ENCODE measurements around the gene PTPN6.

Gene PTPN6

DNA sequence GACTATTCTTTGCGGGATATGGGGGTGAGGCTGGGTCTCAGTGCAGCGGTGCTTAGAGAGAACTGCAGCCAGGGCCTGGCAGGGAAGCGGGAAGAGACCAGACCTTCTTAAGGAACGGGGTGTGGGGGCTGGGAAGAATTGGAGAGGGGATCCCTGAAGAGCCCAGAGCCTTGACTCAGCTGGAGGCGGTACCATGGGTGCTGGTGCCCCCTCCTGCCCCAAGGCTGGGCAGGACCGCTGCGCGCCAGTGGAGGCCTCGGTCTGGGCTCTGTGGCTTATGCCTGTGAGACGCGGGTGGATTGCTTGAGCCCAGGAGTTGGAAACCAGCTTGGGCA lies 8.9 kb upstream of the PTPN6 start:
- DNase-seq: peak; percentile 32

DNA sequence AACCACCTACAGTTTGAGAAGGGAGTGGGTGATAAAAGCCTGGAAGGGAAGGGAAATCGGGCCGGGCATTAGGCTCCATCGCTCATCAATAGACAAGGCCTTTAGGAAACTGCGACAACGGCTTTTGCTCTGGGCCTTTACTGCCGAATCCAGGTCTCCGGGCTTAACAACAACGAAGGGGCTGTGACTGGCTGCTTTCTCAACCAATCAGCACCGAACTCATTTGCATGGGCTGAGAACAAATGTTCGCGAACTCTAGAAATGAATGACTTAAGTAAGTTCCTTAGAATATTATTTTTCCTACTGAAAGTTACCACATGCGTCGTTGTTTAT lies 7.8 kb upstream of the PTPN6 start:
- DNase-seq: peak; percentile 93

DNA sequence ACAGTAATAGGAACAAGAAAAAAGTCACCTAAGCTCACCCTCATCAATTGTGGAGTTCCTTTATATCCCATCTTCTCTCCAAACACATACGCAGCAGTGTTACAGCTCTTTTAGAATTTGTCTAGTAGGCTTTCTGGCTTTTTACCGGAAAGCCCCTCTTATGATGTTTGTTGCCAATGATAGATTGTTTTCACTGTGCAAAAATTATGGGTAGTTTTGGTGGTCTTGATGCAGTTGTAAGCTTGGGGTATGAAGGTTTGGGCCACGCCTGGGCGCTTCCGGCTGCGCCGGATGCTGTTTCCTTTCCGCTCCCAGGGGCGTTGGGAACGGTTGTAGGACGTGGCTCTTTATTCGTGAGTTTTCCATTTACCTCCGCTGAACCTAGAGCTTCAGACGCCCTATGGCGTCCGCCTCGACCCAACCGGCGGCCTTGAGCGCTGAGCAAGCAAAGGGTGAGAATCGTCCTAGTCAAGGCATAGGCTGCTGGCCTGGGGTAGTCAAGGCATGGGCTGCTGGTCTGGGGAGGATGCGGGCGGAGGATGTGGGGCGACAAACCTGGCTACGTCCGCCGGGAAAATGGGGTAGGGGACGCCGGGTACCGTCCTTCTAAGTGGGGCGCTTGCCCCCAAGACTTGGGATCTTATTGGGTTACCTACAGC lies 7.3 kb upstream of the PTPN6 start, which contains the start of the genes C12orf57 and RNU7-1:
Gene C12orf57 (plus strand): TSS at position 301 of the 659 bp plus-strand sequence. CDS start 100 bp downstream, at position 401.
Gene RNU7-1 (plus strand): TSS at position 95 of the 659 bp plus-strand sequence.
- DNase-seq: peak; percentile 96

DNA sequence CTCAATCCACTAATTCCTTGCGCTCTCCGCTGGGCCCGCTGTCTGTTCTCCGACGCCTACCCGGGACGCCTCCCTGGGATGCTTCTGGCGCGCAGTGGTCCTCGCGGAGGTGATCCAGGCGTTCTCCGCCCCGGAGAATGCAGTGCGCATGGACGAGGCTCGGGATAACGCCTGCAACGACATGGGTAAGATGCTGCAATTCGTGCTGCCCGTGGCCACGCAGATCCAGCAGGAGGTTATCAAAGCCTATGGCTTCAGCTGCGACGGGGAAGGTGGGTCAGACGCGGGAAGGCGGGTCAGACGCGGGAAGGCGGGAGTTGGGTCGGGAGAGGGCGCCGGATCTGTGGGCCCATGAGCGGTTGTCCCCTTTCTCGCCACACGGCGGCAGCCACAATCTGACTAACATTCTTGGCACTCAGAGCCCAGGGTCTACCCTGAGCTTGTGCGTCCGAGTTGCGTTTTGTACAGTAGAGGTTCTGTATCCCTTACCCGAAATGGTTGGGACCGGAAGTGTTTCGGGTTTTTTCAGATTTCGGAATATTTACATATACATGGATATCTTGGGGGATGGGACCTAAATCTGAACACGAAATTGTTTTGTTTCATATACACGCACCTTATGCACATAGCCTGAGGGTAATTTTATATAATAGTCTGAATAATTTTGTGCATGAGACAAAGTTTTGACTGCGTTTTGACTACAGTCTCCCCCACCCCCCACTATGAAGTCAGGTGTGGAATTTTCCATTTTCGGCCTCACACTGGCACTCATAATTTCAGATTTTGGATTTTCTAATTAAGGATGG lies 6.6 kb upstream of the PTPN6 start:
- peak; percentile 93 for DNase-seq

DNA sequence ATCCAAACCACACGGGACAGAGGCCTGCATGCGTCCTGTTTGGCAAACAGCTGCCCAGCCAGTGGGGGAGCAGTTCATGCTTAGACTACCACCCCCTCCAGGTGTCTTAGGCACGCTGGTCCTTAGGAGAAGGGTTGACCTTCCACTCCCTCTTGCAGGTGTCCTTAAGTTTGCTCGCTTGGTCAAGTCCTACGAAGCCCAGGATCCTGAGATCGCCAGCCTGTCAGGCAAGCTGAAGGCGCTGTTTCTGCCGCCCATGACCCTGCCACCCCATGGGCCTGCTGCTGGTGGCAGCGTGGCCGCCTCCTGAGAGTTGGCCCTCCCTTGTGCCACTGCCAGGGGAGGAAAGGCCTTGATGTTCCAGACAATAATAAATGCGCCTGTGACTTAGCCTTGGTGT lies 5.5 kb upstream of the PTPN6 start:
- no peak for DNase-seq

DNA sequence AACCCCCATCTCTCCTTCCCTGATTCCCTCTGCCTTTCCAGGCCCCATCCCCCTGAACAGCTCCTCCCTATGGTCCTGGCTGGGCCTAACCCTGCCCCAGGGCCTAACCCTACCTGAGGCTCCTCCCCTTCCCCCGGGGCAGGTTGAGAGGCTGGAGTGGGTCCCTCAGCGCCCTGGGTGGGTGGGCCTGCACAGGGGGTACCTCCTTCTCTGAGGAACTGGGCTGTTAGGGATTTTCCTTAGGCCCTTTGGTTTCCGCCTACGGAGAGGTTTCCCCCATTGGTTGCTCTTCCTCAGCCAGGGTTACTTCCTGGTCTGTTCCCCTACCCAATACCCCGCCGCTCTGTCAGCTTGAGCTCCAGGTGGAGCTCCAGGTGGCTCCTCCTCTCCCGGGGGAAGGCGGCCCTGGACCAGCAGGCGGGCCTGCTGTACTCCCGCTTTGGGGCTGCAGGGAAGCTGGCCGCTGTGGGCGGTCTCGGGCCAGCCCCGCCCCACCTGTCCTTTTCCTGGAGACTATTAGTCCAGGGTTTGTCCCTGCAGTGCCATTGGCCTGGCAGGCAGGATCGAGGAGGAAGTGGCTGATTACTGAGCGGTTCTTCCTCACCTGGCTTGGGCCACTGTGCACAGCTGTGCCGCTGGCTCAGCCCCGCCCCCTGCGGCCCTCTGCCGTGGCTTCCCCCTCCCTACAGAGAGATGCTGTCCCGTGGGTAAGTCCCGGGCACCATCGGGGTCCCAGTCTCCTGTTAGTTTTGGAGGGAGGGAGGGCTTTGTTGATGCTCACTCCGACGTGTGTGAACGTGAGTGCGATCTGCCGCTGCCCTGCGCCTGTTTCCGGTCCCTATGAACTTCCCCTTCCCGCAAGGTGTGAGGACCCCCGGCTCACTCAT lies 4.9 kb upstream of the PTPN6 start:
- no peak for DNase-seq

DNA sequence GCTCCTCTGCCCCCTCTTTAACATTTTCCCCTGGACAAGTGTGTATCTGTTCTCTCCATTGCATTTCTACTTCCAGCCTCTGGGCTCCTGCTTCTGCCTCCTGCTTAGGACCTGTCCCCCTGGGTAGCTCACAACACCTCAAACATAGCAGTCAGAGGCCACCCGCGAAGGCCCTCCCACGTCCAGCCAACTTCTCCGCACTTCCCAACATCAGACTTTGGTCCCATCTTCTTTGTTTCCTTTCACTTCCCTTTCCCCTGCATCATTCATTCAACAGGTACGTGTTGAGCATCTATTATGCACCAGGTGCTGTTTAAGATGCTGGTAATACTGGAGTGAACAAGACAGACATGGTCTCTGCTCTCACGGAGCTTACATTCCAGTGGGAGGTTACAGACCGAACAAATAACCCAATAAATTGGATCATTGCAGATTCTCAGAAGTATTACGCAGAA lies 4.2 kb upstream of the PTPN6 start:
- no peak for DNase-seq

DNA sequence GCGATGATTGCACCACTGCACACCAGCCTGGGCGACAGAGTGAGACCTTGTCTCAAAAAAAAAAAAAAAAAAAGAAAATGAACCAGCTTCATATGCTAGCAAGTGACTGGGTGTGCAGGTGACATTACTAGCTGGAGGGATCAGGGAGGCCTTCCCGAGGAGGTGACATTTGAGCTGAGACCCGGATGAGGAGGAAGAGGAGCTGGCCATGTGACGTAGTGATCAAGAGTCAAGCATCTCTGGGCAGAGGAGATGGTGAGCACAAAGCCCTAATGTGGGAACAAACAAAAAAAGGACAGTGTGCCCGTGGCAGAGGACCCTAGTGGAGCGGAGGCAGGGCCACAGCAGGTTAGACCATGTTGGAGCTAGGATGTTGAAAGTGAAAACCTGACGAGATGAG lies 3.5 kb upstream of the PTPN6 start:
- no peak for DNase-seq

DNA sequence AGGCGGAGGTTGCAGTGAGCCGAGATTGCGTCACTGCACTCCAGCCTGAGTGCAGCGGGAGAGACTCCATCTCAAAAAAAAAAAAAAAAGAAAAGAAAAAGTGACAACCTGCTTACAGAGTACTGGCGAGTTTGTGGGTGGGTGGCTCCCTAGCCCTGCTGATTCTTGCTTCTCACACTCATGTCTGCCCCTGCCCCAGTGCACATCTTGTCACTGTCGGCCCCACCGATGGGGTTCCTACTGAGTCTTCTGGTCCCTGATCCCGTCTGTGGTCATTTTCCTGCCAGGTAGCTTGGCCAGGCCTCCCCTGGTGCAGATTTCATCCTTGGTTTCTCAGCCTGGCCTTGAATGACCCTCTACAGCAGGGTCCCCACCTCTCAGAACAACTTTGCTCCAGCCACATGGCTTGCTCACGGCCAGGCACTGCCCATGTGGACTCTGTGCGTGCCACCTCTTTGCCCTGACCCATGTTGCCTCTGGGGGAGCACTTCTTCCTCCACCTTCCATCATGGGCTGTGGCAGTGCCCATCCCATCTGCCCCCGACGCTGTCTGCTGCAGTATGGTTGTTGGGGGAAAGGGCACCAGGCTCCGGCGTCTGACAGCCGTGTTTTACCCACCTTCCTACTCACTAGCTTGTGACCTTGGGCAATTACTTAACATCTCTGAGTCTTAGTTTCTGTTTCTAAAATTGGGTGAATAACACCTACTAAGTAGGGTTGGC lies 2.1 kb upstream of the PTPN6 start:
- no peak for DNase-seq

DNA sequence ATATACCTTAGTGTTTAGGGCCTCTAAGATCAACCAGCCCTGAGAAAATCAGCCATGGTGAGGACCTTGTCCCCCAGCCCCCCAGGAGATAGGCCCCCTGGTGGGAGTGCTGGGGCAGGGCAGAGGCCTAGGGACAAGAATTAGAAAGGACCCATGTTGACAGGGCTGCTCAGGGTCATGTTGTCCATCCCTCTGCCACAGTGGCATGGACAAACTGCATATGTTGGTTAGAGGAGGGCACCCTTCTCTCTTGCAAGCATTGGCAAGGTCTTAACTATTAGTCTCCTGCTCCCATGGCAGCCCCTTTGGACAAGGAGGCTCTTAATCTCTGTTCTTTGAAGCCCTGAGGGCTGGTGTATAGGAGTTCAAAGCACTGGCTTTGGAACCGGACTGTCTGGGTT lies 755 bp upstream of the PTPN6 start:
- DNase-seq: no peak

DNA sequence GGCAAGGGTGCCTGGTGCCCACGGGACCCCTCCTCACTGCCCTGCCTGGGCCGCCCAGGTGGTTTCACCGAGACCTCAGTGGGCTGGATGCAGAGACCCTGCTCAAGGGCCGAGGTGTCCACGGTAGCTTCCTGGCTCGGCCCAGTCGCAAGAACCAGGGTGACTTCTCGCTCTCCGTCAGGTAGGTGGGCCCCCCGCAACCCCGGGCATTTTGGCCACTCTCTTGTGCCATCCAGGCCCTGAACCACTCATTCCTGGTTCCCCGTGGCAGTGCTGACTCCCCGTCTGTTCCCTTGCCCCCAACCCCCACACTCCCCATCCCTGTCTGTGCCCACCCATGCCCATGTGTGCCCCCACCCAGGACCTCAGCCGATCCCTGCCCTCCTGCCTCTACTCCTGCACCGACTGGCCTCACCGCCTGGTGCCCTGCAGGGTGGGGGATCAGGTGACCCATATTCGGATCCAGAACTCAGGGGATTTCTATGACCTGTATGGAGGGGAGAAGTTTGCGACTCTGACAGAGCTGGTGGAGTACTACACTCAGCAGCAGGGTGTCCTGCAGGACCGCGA lies 480 bp downstream of the PTPN6 start:
- DNase-seq: no peak

DNA sequence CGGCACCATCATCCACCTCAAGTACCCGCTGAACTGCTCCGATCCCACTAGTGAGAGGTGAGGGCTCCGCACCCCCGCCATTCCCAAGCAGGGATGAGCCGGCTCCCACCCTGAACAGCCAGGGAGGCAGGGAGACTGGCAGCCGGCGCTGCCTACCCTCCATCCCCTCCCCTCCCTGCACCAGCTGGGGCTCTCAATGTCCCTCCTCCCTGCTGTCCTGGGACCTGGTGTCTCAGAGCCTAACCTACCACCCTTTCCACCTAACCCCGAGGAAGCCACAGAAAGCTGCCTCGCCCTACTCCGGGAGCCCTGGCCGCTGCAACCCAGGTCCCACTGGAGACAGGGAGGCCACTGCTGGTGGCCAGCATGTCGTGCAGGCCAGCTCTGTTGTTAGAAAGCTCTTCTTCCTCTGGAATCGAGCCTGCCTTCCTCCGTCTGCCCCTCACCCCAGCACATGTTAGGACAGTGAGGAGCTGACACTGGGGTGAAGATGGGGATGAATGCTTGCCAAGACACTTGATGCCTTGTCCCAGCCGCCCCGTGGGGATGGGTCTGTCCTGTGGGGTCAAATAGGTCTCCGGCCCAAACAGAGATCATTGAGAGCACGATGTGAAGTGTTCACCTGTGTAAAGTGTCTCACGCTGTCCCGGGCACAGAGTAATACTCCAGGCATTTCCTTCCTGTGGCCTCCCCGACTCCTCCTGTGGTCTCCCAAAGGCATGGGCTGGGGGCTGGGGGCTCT lies 1.1 kb downstream of the PTPN6 start:
- no peak for DNase-seq

DNA sequence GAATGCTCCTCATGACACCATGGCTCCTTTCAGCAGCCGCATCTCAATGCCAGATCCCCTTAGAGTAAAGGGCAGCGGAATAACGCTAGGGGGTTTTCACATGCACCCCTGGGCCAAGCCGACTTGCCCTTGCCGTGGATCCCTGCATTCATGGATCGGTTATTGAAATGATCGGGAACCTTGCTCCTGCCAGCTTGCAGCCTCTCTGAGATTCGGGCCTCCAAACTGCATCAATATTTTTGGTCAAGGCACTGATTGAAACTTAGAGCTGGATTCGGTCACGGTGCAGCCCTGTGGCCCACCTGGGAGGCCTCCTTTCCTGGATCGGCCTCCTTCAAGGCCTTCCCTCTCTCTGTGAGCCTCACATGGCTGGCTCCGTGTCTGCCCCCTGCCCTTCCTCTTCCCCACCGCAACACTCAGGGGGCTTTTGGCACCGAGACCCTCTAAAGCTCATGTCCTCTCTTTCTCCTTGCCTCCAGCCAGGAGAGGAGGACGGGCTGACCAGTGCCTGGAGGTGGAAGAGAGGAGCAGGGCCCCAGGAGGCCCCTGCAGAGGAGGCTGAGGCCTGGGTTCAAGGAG lies 1.8 kb downstream of the PTPN6 start:
- DNase-seq: no peak

DNA sequence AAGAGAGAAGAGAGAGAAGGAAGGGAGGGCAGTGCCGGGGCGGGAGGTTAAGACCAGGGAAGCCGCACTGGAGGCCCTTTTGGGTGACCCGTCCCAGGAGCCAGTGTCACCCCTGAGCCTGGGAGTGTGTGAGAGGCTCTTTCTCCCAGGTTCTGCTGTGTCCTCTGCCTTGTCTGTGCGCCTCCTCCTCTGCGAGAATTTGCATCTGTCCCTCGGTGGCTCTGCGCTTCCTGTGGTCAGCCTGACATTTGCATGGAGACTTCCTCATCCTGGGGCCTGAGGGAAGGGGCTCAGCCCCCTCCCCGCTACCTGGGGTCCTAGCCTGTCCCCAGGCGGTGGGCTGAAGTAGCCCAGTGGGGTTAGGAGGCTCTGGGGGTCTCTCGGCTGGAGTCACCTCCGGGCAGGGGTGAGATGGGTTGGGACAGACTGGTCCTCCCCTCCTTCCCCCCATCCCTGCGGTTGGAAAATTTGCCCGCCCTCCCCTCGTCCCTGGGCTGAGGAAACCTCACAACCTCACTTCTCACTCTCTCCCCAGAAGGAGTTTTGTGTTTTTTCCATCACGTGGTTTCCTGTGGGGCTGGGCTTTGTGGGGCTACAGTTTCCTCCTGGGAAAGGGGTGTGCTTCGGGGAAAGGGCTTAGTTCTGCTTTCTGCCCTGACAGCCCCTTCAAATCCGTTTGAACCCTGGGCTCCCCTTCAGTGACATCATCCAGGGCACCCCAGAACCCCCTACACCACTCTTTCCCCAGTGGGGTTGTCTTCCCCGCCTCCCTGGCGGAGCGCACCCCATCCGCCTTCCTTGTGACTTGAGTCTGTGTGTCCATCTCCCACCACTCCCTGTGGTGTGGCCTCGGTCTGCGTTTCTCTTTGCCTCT lies 2.5 kb downstream of the PTPN6 start:
- peak; percentile 75 for DNase-seq

DNA sequence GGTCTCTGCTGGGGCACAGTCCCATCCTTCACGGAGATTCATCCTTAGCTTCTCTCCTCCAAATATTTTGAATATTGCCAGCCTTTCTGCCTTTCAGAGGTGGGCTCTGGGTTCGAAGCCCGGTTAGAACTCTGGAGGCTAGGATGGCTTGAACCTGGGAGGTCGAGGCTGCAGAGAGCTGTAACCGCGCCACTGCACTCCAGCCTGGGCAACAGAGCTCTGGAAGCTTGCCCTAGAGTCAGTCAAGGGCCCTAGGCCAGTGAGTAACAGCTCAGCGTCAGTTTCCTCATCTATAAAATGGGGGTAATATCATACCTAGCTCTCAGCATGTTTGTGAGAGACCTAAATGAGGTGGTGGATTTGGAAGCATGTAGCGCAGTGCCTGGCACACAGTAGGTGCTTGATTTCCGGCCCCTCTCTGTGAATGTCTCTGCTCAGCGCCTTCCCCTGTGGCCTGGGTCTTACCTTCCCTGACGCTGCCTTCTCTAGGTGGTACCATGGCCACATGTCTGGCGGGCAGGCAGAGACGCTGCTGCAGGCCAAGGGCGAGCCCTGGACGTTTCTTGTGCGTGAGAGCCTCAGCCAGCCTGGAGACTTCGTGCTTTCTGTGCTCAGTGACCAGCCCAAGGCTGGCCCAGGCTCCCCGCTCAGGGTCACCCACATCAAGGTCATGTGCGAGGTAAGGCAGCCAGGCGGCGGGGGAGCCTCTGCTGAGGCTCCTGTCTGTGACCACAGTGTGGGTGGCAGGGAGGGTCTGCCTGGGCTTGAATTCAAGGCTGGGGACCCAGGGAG lies 3.4 kb downstream of the PTPN6 start:
- DNase-seq: no peak

DNA sequence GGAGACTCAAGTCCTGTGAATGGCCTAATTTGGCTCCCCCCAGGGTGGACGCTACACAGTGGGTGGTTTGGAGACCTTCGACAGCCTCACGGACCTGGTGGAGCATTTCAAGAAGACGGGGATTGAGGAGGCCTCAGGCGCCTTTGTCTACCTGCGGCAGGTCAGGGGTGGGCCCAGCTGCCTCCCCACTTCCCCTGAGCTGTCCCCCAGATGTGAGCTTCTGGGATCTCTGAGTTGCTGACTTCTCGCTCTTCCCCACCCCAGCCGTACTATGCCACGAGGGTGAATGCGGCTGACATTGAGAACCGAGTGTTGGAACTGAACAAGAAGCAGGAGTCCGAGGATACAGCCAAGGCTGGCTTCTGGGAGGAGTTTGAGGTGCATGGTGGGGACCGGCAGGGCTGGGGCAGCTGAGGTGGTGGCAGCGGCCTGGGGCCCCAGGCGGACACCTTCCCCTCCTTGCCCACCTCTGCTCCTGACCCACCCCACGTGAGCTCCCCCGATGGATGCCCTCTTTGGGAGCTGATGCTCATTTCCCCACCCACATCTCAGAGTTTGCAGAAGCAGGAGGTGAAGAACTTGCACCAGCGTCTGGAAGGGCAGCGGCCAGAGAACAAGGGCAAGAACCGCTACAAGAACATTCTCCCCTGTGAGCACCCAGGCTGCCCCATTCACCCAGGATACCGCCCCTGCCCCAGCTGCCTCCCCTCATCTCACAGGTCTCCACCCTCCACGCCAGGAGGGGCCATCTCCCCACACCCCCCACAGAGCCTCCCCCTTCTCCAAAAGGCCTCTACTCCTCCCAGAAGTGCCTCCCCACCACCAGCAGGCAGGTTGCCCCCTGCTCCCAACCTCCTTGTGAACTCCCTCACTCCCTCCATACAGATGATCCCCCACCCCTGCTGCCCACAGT lies 4.2 kb downstream of the PTPN6 start:
- no peak for DNase-seq

DNA sequence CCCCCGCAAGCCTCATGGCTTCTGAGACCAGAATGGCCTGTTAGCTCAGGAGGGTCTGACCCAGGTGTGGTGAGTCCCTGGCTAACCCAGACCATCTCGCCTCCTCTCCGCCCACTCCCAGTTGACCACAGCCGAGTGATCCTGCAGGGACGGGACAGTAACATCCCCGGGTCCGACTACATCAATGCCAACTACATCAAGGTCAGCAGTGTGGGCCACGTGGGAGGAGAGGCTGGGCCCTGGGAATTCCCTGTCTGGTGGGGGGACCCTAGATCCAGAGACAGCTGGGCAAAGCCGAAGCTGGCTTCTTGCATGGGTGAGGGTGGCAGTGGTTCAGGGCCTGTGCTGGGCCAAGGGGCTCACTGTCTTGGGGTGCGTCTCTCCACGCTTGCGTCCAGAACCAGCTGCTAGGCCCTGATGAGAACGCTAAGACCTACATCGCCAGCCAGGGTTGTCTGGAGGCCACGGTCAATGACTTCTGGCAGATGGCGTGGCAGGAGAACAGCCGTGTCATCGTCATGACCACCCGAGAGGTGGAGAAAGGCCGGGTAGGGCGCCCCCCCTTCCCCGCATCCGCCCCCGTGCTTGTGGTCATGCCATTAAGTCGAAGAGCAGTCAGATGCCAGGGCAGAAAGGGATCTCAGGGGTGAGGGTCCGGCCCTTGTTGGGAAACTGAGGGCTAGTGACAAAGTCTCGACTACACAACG lies 5.0 kb downstream of the PTPN6 start:
- DNase-seq: no peak
